ENCODE data around the gene PHTF1. TPM values are rescaled to one million over a fixed set of nuclear protein-coding genes. Genes with fewer than 3 reads are reported as not detected.

The PHTF1 gene
- total RNA-seq, 6 experiments from 2014 or later: 23.3 to 27.9 (median 24.8) TPM

DNA sequence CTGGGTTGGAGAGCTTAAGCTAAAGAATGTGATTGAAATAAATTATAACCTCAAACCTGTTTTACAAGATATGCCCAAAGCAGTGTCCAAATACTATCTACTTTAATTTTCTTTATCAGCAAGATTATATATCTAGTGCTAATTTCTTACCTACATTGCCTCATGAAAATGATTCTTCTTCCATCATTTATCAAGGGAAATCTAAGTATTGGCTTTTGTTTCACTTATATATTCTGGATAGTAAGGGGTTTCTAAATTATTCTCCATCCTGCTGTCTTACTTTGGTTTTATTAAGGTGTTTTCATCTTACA lies 81.2 kb downstream of the PHTF1 start:
- no peaks in the 10 kb centered on the region for H3K27me3 Mint-ChIP-seq (ENCODE audit: insufficient read depth)

DNA sequence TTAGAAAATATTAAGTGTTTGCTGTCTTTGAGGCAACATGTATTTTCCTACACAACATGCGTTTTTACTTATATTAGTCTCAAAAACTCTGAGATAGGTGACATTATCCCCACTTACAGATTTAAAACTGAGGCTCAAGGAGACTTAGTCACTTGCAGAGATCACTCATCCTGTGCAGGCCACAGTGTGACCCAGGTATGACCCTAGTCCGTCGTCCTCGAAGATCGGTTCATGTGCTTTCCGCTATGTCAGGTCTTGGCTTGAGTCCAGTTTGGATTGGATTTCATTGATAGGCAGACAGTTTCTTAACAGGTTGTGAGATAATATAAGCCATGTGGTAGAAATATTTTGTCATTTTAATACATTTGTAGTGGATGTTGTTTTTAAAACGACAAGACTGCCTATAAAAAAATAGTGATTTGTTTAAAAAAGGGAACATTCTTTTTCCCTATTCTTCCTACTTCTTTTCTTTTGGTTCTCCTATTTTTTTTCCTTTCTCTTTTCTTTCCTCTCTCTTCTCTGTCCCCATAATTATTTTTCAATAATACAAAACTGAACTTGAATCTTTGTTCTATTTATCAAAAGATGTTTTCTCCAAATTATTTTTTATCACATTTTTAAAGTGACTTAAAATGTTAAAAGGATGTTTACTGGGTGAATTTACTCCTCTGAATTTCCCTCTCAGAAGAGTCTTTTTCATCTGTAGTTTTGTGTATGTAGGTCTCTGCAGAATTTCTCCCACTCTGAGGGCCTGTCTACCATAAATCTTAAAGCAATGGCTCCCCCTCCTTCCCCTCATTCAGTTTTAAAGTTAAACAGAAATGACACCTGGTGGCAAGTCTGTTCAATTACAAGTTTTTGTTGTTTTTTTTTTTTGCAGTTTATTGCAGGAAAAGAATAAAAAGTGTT lies 81.8 kb downstream of the PHTF1 start:
- Mint-ChIP-seq H3K36me3 (ENCODE audit: low read depth) (no peaks in the 10 kb centered on the region), H3K9me3 (no peaks in the 10 kb centered on the region), H3K4me1 (ENCODE audit: low read depth) (peaks cover 37% of the 10 kb centered on the region), H3K27me3 (ENCODE audit: insufficient read depth) (no peaks in the 10 kb centered on the region), H3K27ac (no peak overlapping the region; the same call in 1 of the 2 replicates), H3K4me3 (no peak overlapping the region)
- peak; percentile 39 for DNase-seq
- TF ChIP-seq, protein P1, sequence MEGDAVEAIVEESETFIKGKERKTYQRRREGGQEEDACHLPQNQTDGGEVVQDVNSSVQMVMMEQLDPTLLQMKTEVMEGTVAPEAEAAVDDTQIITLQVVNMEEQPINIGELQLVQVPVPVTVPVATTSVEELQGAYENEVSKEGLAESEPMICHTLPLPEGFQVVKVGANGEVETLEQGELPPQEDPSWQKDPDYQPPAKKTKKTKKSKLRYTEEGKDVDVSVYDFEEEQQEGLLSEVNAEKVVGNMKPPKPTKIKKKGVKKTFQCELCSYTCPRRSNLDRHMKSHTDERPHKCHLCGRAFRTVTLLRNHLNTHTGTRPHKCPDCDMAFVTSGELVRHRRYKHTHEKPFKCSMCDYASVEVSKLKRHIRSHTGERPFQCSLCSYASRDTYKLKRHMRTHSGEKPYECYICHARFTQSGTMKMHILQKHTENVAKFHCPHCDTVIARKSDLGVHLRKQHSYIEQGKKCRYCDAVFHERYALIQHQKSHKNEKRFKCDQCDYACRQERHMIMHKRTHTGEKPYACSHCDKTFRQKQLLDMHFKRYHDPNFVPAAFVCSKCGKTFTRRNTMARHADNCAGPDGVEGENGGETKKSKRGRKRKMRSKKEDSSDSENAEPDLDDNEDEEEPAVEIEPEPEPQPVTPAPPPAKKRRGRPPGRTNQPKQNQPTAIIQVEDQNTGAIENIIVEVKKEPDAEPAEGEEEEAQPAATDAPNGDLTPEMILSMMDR (IDR thresholded peaks at IDR 0.05): peak; percentile 89

More for the DNA sequence above, 81.2 kb downstream of the PHTF1 start:
- Mint-ChIP-seq H3K9me3 (no peaks in the 10 kb centered on the region), H3K4me1 (ENCODE audit: low read depth) (peaks cover 38% of the 10 kb centered on the region), H3K36me3 (ENCODE audit: low read depth) (no peaks in the 10 kb centered on the region), H3K27ac (no peak overlapping the region), H3K4me3 (no peak overlapping the region)
- TF ChIP-seq, protein P1 (IDR thresholded peaks at IDR 0.05): peak; percentile 64
- no peak for DNase-seq

DNA sequence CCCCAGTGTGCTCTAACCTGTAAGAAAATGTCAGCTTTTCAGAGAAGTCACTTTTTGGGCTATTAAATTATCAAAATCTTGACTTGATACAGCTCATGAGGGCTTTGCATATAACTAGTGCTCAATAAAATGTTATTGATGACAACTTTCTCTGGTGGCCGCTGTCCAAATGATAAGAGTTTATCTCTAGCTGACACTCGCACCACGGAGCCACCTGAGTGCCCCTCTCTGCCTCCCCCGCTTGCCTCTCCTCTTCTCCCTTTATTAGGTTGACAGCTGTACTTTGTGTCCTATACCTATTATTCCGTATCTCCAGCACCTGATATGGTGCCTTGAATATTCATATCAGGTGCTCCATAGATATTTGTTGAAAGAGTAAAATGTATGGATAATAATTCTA lies 82.8 kb downstream of the PHTF1 start:
- TF ChIP-seq, protein P1 (IDR thresholded peaks at IDR 0.05): no peak
- H3K4me1 Mint-ChIP-seq (ENCODE audit: low read depth): peaks cover 37% of the 10 kb centered on the region
- H3K27ac Mint-ChIP-seq: no peak overlapping the region
- H3K36me3 Mint-ChIP-seq (ENCODE audit: low read depth): no peaks in the 10 kb centered on the region
- H3K4me3 Mint-ChIP-seq: no peak overlapping the region
- no peak for DNase-seq
- no peaks in the 10 kb centered on the region for H3K9me3 Mint-ChIP-seq
- H3K27me3 Mint-ChIP-seq (ENCODE audit: insufficient read depth): no peaks in the 10 kb centered on the region

DNA sequence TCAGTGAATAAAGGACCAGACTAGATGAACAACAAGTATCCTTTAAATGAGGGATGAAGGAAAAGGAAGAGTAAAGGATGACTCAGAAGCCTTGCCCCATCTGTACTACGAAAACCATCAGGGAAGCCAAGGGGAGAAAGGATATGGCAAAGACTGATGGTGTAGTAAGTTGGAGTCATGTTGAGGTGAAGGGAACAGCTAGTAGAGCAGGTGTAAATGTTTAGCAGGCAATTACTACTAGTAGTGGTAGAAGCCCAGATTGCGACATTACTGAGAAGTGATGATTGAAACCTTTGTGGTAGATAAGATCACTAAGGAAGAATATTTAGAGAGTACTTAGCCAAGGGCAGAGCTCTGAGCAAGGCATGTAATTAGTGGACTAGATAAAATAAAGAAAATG lies 84.0 kb downstream of the PHTF1 start:
- no peaks in the 10 kb centered on the region for H3K9me3 Mint-ChIP-seq
- TF ChIP-seq, protein P1 (IDR thresholded peaks at IDR 0.05): no peak

DNA sequence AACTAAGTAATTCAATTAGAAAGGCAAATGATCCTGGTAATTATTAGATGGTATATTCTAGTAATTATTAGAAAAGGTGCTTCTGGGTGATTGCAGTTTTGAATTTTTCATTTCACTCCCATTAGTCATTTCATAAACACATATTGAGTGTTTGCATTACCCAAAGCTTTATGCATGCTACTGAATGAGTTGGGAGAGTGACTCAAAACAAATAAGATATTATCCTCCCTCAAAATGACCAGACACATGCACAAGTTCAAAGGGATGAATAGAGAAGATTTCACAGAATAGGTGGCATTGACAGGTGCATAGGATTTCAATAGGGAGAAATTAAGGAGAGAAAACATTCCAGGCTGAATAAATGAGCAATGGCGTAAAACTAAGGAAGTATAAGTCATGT lies 84.7 kb downstream of the PHTF1 start:
- peaks cover 37% of the 10 kb centered on the region for H3K4me1 Mint-ChIP-seq (ENCODE audit: low read depth)
- no peaks in the 10 kb centered on the region for H3K9me3 Mint-ChIP-seq
- DNase-seq: peak; percentile 1
- TF ChIP-seq, protein P1 (IDR thresholded peaks at IDR 0.05): no peak
- no peaks in the 10 kb centered on the region for H3K36me3 Mint-ChIP-seq (ENCODE audit: low read depth)
- no peak overlapping the region for H3K4me3 Mint-ChIP-seq
- no peaks in the 10 kb centered on the region for H3K27me3 Mint-ChIP-seq (ENCODE audit: insufficient read depth)
- no peak overlapping the region for H3K27ac Mint-ChIP-seq

More for the DNA sequence above, 84.0 kb downstream of the PHTF1 start:
- DNase-seq: peak; percentile 5
- Mint-ChIP-seq H3K27me3 (ENCODE audit: insufficient read depth) (no peaks in the 10 kb centered on the region), H3K4me3 (no peak overlapping the region), H3K36me3 (ENCODE audit: low read depth) (no peaks in the 10 kb centered on the region), H3K4me1 (ENCODE audit: low read depth) (peaks cover 37% of the 10 kb centered on the region), H3K27ac (no peak overlapping the region)

Measured in HFFc6 (cell line).